Effector memory CD8-positive, alpha-beta T cell (primary cell): ENCODE data around the gene BRAT1.

Experiments used
- ATAC-seq: fragments of 150-1000 bp; cut with Tn5 transposase; replicated peaks from 2 replicates; pipeline ENCODE4 v1.10.0; 2021; ENCODE audit warnings: mild to moderate bottlenecking, moderate library complexity
- DNase-seq, 3 experiments: peaks; one replicate each; pipeline ENCODE4 v3.0.0; 2021
- H3K27ac Mint-ChIP-seq, 2 donors: one replicate each; pipeline ENCODE4 v1.8.0; 2022; ENCODE audit warnings: mild to moderate bottlenecking in 2 of 2, mixed read lengths in 2 of 2, moderate library complexity in 2 of 2
- H3K27me3 Mint-ChIP-seq, 2 donors: one replicate each; pipeline ENCODE4 v1.8.0; 2022; ENCODE audit warnings: mixed read lengths in 2 of 2
- H3K36me3 Mint-ChIP-seq: one replicate; pipeline ENCODE4 v1.8.0; 2022; ENCODE audit warnings: mild to moderate bottlenecking, moderate library complexity, mixed read lengths; ENCODE audit not compliant: insufficient read depth
- H3K4me1 Mint-ChIP-seq, 2 donors: one replicate each; pipeline ENCODE4 v1.8.0; 2022; ENCODE audit warnings: low read depth in 2 of 2, mixed read lengths in 2 of 2
- H3K4me3 Mint-ChIP-seq, 2 donors: one replicate each; pipeline ENCODE4 v1.8.0; 2022; ENCODE audit warnings: mild to moderate bottlenecking in 2 of 2, mixed read lengths in 2 of 2, moderate library complexity in 2 of 2
- H3K9me3 Mint-ChIP-seq, 2 donors: one replicate each; pipeline ENCODE4 v1.8.0; 2022; ENCODE audit warnings: mixed read lengths in 2 of 2

The BRAT1 gene

GRCh38 chr7:2499181-2499580 lies 56.1 kb downstream of the BRAT1 start:
- DNase-seq (no peak), ATAC-seq (no peak)
- H3K9me3 Mint-ChIP-seq: no peaks in the 10 kb centered on the region
- H3K4me3 Mint-ChIP-seq: no peak overlapping the region
- peaks cover 0 to 5% of the 10 kb centered on the region in 2 donors for H3K4me1 Mint-ChIP-seq
- H3K27ac Mint-ChIP-seq: no peak overlapping the region
- peaks cover 9% of the 10 kb centered on the region for H3K36me3 Mint-ChIP-seq
- peaks cover 12 to 34% of the 10 kb centered on the region in 2 donors for H3K27me3 Mint-ChIP-seq

GRCh38 chr7:2498708-2499107 lies 56.6 kb downstream of the BRAT1 start:
- ATAC-seq (no peak), DNase-seq (no peak)
- peaks cover 0 to 3% of the 10 kb centered on the region in 2 donors for H3K4me1 Mint-ChIP-seq
- H3K27me3 Mint-ChIP-seq: peaks cover 12 to 34% of the 10 kb centered on the region in 2 donors
- H3K27ac Mint-ChIP-seq: peak overlapping the region in 1 of 2 donors; percentile 41
- peaks cover 9% of the 10 kb centered on the region for H3K36me3 Mint-ChIP-seq
- H3K9me3 Mint-ChIP-seq: no peaks in the 10 kb centered on the region
- H3K4me3 Mint-ChIP-seq: no peak overlapping the region

- Mint-ChIP-seq H3K27me3 (peaks cover 12 to 34% of the 10 kb centered on the region in 2 donors), H3K9me3 (no peaks in the 10 kb centered on the region), H3K4me3 (no peak overlapping the region), H3K27ac (peak overlapping the region in 1 of 2 donors; percentile 41), H3K36me3 (peaks cover 9% of the 10 kb centered on the region), H3K4me1 (peaks cover 0 to 3% of the 10 kb centered on the region in 2 donors)
- ATAC-seq (no peak), DNase-seq (no peak)
These were observed 57.6 kb downstream of the BRAT1 start for GRCh38 chr7:2497500-2498336.

GRCh38 chr7:2497065-2497464 lies 58.3 kb downstream of the BRAT1 start:
- peaks cover 1 to 4% of the 10 kb centered on the region in 2 donors for H3K9me3 Mint-ChIP-seq
- no peak for DNase-seq
- peaks cover 10% of the 10 kb centered on the region for H3K36me3 Mint-ChIP-seq
- peak overlapping the region in 1 of 2 donors; percentile 29 for H3K27ac Mint-ChIP-seq
- peaks cover 12 to 34% of the 10 kb centered on the region in 2 donors for H3K27me3 Mint-ChIP-seq
- H3K4me1 Mint-ChIP-seq: peaks cover 0 to 3% of the 10 kb centered on the region in 2 donors
- no peak overlapping the region for H3K4me3 Mint-ChIP-seq
- no peak for ATAC-seq

GRCh38 chr7:2496375-2496774 lies 58.9 kb downstream of the BRAT1 start:
- Mint-ChIP-seq H3K27me3 (peaks cover 12 to 34% of the 10 kb centered on the region in 2 donors), H3K27ac (no peak overlapping the region), H3K4me1 (peaks cover 0 to 3% of the 10 kb centered on the region in 2 donors), H3K9me3 (peaks cover 7 to 11% of the 10 kb centered on the region in 2 donors), H3K4me3 (no peak overlapping the region), H3K36me3 (peaks cover 12% of the 10 kb centered on the region)
- ATAC-seq (no peak), DNase-seq (no peak)

GRCh38 chr7:2495418-2496299 lies 59.7 kb downstream of the BRAT1 start:
- Mint-ChIP-seq H3K4me1 (peaks cover 0 to 3% of the 10 kb centered on the region in 2 donors), H3K9me3 (peaks cover 8 to 13% of the 10 kb centered on the region in 2 donors), H3K27ac (no peak overlapping the region), H3K36me3 (peaks cover 9% of the 10 kb centered on the region), H3K27me3 (peaks cover 12 to 34% of the 10 kb centered on the region in 2 donors), H3K4me3 (no peak overlapping the region)
- ATAC-seq: no peak
- no peak for DNase-seq

GRCh38 chr7:2494191-2495130 lies 60.9 kb downstream of the BRAT1 start:
- Mint-ChIP-seq H3K4me3 (no peak overlapping the region), H3K27me3 (peaks cover 12 to 35% of the 10 kb centered on the region in 2 donors), H3K9me3 (peaks cover 8 to 13% of the 10 kb centered on the region in 2 donors), H3K27ac (peak overlapping the region in 1 of 2 donors; percentile 59), H3K36me3 (peaks cover 6% of the 10 kb centered on the region), H3K4me1 (no peaks in the 10 kb centered on the region)
- no peak for DNase-seq
- ATAC-seq: no peak

GRCh38 chr7:2493205-2494164 lies 61.8 kb downstream of the BRAT1 start:
- Mint-ChIP-seq H3K9me3 (peaks cover 8 to 13% of the 10 kb centered on the region in 2 donors), H3K27ac (peak overlapping the region in 1 of 2 donors; percentile 47), H3K27me3 (peaks cover 18 to 36% of the 10 kb centered on the region in 2 donors), H3K4me3 (no peak overlapping the region), H3K36me3 (peaks cover 6% of the 10 kb centered on the region), H3K4me1 (peaks cover 0 to 6% of the 10 kb centered on the region in 2 donors)
- ATAC-seq (no peak), DNase-seq (no peak)

- Mint-ChIP-seq H3K4me3 (no peak overlapping the region), H3K9me3 (peaks cover 8 to 13% of the 10 kb centered on the region in 2 donors), H3K27ac (no peak overlapping the region), H3K36me3 (peaks cover 6% of the 10 kb centered on the region), H3K4me1 (peaks cover 0 to 8% of the 10 kb centered on the region in 2 donors), H3K27me3 (peaks cover 15 to 28% of the 10 kb centered on the region in 2 donors)
- ATAC-seq (no peak), DNase-seq (no peak)
These were observed 63.3 kb downstream of the BRAT1 start for GRCh38 chr7:2492038-2492437.

- Mint-ChIP-seq H3K9me3 (peaks cover 8 to 13% of the 10 kb centered on the region in 2 donors), H3K4me1 (peaks cover 0 to 8% of the 10 kb centered on the region in 2 donors), H3K36me3 (peaks cover 3% of the 10 kb centered on the region), H3K27ac (no peak overlapping the region), H3K27me3 (peaks cover 9 to 16% of the 10 kb centered on the region in 2 donors), H3K4me3 (no peak overlapping the region)
- no peak for ATAC-seq
- no peak for DNase-seq
These were observed 65.1 kb downstream of the BRAT1 start for GRCh38 chr7:2490181-2490651.

GRCh38 chr7:2488681-2489080 lies 66.6 kb downstream of the BRAT1 start:
- H3K4me3 Mint-ChIP-seq: no peak overlapping the region
- H3K36me3 Mint-ChIP-seq: peaks cover 3% of the 10 kb centered on the region
- peaks cover 3 to 8% of the 10 kb centered on the region in 2 donors for H3K4me1 Mint-ChIP-seq
- peaks cover 9 to 16% of the 10 kb centered on the region in 2 donors for H3K27me3 Mint-ChIP-seq
- peaks cover 8 to 13% of the 10 kb centered on the region in 2 donors for H3K9me3 Mint-ChIP-seq
- H3K27ac Mint-ChIP-seq: peak overlapping the region in 1 of 2 donors; percentile 73
- no peak for ATAC-seq
- DNase-seq: no peak
